ENCODE measurements around the gene C1orf87.

C1orf87 gene

GRCh38 chr1:60073605-60074278 is at the start of gene C1orf87:
Gene C1orf87 (minus strand): TSS chr1:60073770. CDS start chr1:60072643, 1,127 bp downstream.
- peak; percentile 7 for DNase-seq (ENCODE audit: low spot score)

- no peak for DNase-seq (ENCODE audit: low spot score)
Observed at GRCh38 chr1:60118085-60118484, 44.5 kb upstream of the C1orf87 start.

- DNase-seq (ENCODE audit: low spot score) = no peak
Observed at GRCh38 chr1:60114745-60115318, 41.3 kb upstream of the C1orf87 start.

GRCh38 chr1:60113596-60113995 is 40.0 kb upstream of the C1orf87 start:
- no peak for DNase-seq (ENCODE audit: low spot score)

- DNase-seq (ENCODE audit: low spot score) = no peak
Observed at GRCh38 chr1:60113028-60113427, 39.5 kb upstream of the C1orf87 start.

GRCh38 chr1:60111716-60112115 is 38.1 kb upstream of the C1orf87 start:
- DNase-seq (ENCODE audit: low spot score) = no peak

GRCh38 chr1:60111118-60111517 is 37.5 kb upstream of the C1orf87 start:
- DNase-seq (ENCODE audit: low spot score) = no peak

GRCh38 chr1:60108196-60108595 is 34.6 kb upstream of the C1orf87 start:
- no peak for DNase-seq (ENCODE audit: low spot score)

- no peak for DNase-seq (ENCODE audit: low spot score)
Observed at GRCh38 chr1:60103186-60103585, 29.6 kb upstream of the C1orf87 start.

- DNase-seq (ENCODE audit: low spot score) = no peak
Observed at GRCh38 chr1:60102267-60103061, 28.9 kb upstream of the C1orf87 start.

GRCh38 chr1:60101516-60101915 is 27.9 kb upstream of the C1orf87 start:
- DNase-seq (ENCODE audit: low spot score) = no peak

- DNase-seq (ENCODE audit: low spot score) = no peak
Observed at GRCh38 chr1:60091195-60091715, 17.7 kb upstream of the C1orf87 start.

- no peak for DNase-seq (ENCODE audit: low spot score)
Observed at GRCh38 chr1:60090655-60091054, 17.1 kb upstream of the C1orf87 start.

GRCh38 chr1:60088620-60089155 is 15.1 kb upstream of the C1orf87 start:
- no peak for DNase-seq (ENCODE audit: low spot score)

- no peak for DNase-seq (ENCODE audit: low spot score)
Observed at GRCh38 chr1:60087681-60088080, 14.1 kb upstream of the C1orf87 start.

- no peak for DNase-seq (ENCODE audit: low spot score)
Observed at GRCh38 chr1:60078182-60078581, 4.6 kb upstream of the C1orf87 start.

GRCh38 chr1:60071296-60071695 is 2.3 kb downstream of the C1orf87 start:
- DNase-seq (ENCODE audit: low spot score) = no peak

GRCh38 chr1:60069691-60070090 is 3.9 kb downstream of the C1orf87 start:
- no peak for DNase-seq (ENCODE audit: low spot score)

- DNase-seq (ENCODE audit: low spot score) = no peak
Observed at GRCh38 chr1:60068393-60069045, 5.1 kb downstream of the C1orf87 start.

- DNase-seq (ENCODE audit: low spot score) = no peak
Observed at GRCh38 chr1:60066001-60066400, 7.6 kb downstream of the C1orf87 start.

GRCh38 chr1:60065199-60065598 is 8.4 kb downstream of the C1orf87 start:
- DNase-seq (ENCODE audit: low spot score) = no peak

- no peak for DNase-seq (ENCODE audit: low spot score)
Observed at GRCh38 chr1:60063561-60063960, 10.0 kb downstream of the C1orf87 start.

Data from SW480 (cell line).